HepG2 (cell line): Measurements from ENCODE around the gene PCDHGA7. TPM values are rescaled to one million over a fixed set of nuclear protein-coding genes. Genes with fewer than 3 reads are reported as not detected.

Experiments
- DR1 ChIP-seq: sonication (generic); formaldehyde crosslinking; IDR thresholded peaks from 2 replicates; pipeline ENCODE4 v1.8.0; 2021; ENCODE audit warnings: mild to moderate bottlenecking, missing genetic modification reagents, inconsistent platforms
- FOXK2 ChIP-seq: fragments of 450-650 bp; IDR thresholded peaks from 2 replicates; pipeline ENCODE4 v1.6.1; 2016
- MEF2D ChIP-seq: sonication (generic); formaldehyde crosslinking; IDR thresholded peaks from 2 replicates; pipeline ENCODE4 v1.5.1; 2020; ENCODE audit warnings: mild to moderate bottlenecking, missing genetic modification reagents
- MYNN ChIP-seq: sonication (generic); formaldehyde crosslinking; IDR thresholded peaks from 2 replicates; pipeline ENCODE4 v1.4.0; 2020; ENCODE audit warnings: mild to moderate bottlenecking, low read depth, missing genetic modification reagents
- POLR2A ChIP-seq, 2 experiments: IDR thresholded peaks; 2 replicates each; pipeline ENCODE4 v1.6.1; 2011; ENCODE audit warnings: low read depth in 2 of 2, low read length in 2 of 2, mild to moderate bottlenecking in 1 of 2, moderate library complexity in 1 of 2; ENCODE audit not compliant: insufficient read depth in 1 of 2
- XRCC5 ChIP-seq: fragments of 200-400 bp; formaldehyde crosslinking; optimal IDR thresholded peaks from 2 replicates; pipeline ENCODE3; 2017; ENCODE audit warnings: mild to moderate bottlenecking, low read length
- polyA plus RNA-seq, 8 experiments: library from polyadenylated mRNA; depleted of rRNA in 3 of 8; stranded (reverse) in 7 of 8; unstranded in 1 of 8; fragments of >200 nt; fragmentation: Illumina TruSeq in 4 of 8; extraction: Trizol in 4 of 8; gene quantifications; 2 replicates each; pipeline versions ENCODE4 v1.2.1 to v1.2.3, GENCODE V29; 2011 to 2016; ENCODE audit warnings: low read depth in 4 of 8, missing spikeins in 1 of 8, mixed read lengths in 1 of 8; ENCODE audit not compliant: insufficient read depth in 1 of 8
- total RNA-seq, 5 experiments: library from RNA; depleted of rRNA; stranded (reverse); fragments of >200 nt; fragmentation: Illumina TruSeq; extraction: Trizol; gene quantifications; 2 replicates each; pipeline ENCODE4 v1.2.3, GENCODE V29; 2016; ENCODE audit warnings: low read depth in 1 of 5
- TF ChIP-seq, protein P1 (sequence below): sonication (generic); formaldehyde crosslinking; IDR thresholded peaks from 2 replicates; pipeline ENCODE4 v1.4.0; 2020; ENCODE audit warnings: missing genetic modification reagents, borderline replicate concordance
- TF ChIP-seq, protein P2 (sequence below): sonication (generic); formaldehyde crosslinking; IDR thresholded peaks from 2 replicates; pipeline ENCODE4 v1.4.0; 2020; ENCODE audit warnings: missing genetic modification reagents
- TF ChIP-seq, protein P3 (sequence below): sonication (generic); formaldehyde crosslinking; IDR thresholded peaks from 2 replicates; pipeline ENCODE4 v1.5.1; 2020; ENCODE audit warnings: missing genetic modification reagents, mild to moderate bottlenecking, borderline replicate concordance
- TF ChIP-seq, protein P4 (sequence below), 2 experiments: sonication (generic) in 1 of 2; formaldehyde crosslinking in 1 of 2; IDR thresholded peaks; 2 replicates each; pipeline versions ENCODE4 v1.6.1 to v1.9.0; 2014 to 2022; ENCODE audit warnings: antibody characterized with exemption in 1 of 2, borderline replicate concordance in 1 of 2, inconsistent platforms in 1 of 2, low read depth in 1 of 2, missing genetic modification reagents in 1 of 2
- TF ChIP-seq, protein P5 (sequence below): sonication (generic); formaldehyde crosslinking; IDR thresholded peaks from 2 replicates; pipeline ENCODE4 v1.5.0; 2020; ENCODE audit warnings: mild to moderate bottlenecking, missing genetic modification reagents
- TF ChIP-seq, protein P6 (sequence below): sonication (generic); formaldehyde crosslinking; IDR thresholded peaks from 2 replicates; pipeline ENCODE4 v1.4.0; 2020; ENCODE audit warnings: mild to moderate bottlenecking, missing genetic modification reagents

PCDHGA7 gene
- total and polyA plus RNA-seq, 2 of the 13 experiments (the other 11 are each of a cell fraction or from before 2014, with no cell fraction given), result 0.11 to 0.31 TPM

DNA sequence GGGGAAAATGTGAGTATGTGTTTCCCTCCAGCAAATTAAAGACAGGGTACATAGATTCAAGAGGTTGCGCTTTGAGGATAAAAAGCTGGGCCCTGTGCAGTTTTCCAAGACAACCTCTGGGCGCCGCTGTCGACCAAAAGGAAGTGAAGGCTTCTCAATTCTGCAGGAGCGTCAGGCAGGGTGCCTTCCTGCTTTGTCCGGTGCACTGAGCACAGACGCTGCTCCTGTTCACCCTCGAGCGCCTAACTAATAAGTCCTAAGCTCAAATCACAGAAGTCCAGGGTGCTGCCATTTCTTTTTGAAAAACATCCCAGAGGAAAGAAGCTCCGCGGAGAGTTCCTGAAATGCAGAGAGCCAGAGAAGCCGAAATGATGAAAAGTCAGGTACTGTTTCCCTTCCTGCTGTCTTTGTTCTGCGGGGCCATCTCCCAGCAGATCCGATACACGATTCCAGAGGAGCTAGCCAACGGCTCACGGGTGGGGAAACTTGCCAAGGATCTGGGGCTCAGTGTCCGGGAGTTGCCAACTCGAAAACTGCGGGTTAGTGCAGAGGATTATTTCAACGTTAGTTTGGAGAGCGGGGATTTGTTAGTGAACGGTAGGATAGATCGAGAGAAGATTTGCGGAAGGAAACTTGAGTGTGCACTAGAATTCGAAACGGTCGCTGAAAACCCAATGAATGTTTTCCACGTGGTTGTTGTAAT, 32.5 kb upstream of the PCDHGA7 start, which contains the start of gene PCDHGB1 (continued):
- TF ChIP-seq, protein P1, sequence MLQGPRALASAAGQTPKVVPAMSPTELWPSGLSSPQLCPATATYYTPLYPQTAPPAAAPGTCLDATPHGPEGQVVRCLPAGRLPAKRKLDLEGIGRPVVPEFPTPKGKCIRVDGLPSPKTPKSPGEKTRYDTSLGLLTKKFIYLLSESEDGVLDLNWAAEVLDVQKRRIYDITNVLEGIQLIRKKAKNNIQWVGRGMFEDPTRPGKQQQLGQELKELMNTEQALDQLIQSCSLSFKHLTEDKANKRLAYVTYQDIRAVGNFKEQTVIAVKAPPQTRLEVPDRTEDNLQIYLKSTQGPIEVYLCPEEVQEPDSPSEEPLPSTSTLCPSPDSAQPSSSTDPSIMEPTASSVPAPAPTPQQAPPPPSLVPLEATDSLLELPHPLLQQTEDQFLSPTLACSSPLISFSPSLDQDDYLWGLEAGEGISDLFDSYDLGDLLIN (CRISPR knock-in tag), result no peak
- TF ChIP-seq, protein P2, sequence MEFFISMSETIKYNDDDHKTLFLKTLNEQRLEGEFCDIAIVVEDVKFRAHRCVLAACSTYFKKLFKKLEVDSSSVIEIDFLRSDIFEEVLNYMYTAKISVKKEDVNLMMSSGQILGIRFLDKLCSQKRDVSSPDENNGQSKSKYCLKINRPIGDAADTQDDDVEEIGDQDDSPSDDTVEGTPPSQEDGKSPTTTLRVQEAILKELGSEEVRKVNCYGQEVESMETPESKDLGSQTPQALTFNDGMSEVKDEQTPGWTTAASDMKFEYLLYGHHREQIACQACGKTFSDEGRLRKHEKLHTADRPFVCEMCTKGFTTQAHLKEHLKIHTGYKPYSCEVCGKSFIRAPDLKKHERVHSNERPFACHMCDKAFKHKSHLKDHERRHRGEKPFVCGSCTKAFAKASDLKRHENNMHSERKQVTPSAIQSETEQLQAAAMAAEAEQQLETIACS, result no peak
- no peak for TF ChIP-seq FOXK2
- TF ChIP-seq, protein P3, sequence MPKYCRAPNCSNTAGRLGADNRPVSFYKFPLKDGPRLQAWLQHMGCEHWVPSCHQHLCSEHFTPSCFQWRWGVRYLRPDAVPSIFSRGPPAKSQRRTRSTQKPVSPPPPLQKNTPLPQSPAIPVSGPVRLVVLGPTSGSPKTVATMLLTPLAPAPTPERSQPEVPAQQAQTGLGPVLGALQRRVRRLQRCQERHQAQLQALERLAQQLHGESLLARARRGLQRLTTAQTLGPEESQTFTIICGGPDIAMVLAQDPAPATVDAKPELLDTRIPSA (CRISPR knock-in tag), result no peak
- TF ChIP-seq, protein P4, sequence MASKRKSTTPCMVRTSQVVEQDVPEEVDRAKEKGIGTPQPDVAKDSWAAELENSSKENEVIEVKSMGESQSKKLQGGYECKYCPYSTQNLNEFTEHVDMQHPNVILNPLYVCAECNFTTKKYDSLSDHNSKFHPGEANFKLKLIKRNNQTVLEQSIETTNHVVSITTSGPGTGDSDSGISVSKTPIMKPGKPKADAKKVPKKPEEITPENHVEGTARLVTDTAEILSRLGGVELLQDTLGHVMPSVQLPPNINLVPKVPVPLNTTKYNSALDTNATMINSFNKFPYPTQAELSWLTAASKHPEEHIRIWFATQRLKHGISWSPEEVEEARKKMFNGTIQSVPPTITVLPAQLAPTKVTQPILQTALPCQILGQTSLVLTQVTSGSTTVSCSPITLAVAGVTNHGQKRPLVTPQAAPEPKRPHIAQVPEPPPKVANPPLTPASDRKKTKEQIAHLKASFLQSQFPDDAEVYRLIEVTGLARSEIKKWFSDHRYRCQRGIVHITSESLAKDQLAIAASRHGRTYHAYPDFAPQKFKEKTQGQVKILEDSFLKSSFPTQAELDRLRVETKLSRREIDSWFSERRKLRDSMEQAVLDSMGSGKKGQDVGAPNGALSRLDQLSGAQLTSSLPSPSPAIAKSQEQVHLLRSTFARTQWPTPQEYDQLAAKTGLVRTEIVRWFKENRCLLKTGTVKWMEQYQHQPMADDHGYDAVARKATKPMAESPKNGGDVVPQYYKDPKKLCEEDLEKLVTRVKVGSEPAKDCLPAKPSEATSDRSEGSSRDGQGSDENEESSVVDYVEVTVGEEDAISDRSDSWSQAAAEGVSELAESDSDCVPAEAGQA (IDR thresholded peaks at IDR 0.05; ENCODE audit: low read depth), result no peak
- TF ChIP-seq, protein P4 (CRISPR knock-in tag; IDR thresholded peaks at IDR 0.05; ENCODE audit: borderline replicate concordance), result no peak
- no peak for TF ChIP-seq MYNN (CRISPR knock-in tag)
- TF ChIP-seq XRCC5, result peak; percentile 67
- TF ChIP-seq, protein P5, sequence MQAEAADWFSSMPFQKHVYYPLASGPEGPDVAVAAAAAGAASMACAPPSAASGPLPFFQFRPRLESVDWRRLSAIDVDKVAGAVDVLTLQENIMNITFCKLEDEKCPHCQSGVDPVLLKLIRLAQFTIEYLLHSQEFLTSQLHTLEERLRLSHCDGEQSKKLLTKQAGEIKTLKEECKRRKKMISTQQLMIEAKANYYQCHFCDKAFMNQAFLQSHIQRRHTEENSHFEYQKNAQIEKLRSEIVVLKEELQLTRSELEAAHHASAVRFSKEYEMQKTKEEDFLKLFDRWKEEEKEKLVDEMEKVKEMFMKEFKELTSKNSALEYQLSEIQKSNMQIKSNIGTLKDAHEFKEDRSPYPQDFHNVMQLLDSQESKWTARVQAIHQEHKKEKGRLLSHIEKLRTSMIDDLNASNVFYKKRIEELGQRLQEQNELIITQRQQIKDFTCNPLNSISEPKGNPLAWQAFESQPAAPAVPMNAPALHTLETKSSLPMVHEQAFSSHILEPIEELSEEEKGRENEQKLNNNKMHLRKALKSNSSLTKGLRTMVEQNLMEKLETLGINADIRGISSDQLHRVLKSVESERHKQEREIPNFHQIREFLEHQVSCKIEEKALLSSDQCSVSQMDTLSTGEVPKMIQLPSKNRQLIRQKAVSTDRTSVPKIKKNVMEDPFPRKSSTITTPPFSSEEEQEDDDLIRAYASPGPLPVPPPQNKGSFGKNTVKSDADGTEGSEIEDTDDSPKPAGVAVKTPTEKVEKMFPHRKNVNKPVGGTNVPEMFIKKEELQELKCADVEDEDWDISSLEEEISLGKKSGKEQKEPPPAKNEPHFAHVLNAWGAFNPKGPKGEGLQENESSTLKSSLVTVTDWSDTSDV (CRISPR knock-in tag), result no peak
- no peak for TF ChIP-seq MEF2D (CRISPR knock-in tag)
- TF ChIP-seq POLR2A (IDR thresholded peaks at IDR 0.05; ENCODE audit: insufficient read depth in 1 of 2, low read depth in 2 of 2, low read length in 2 of 2), result peak in 1 of 2 experiments; percentile 50; a peak in 1 of 4 replicates
- TF ChIP-seq DR1 (CRISPR knock-in tag), result no peak
- TF ChIP-seq, protein P6, sequence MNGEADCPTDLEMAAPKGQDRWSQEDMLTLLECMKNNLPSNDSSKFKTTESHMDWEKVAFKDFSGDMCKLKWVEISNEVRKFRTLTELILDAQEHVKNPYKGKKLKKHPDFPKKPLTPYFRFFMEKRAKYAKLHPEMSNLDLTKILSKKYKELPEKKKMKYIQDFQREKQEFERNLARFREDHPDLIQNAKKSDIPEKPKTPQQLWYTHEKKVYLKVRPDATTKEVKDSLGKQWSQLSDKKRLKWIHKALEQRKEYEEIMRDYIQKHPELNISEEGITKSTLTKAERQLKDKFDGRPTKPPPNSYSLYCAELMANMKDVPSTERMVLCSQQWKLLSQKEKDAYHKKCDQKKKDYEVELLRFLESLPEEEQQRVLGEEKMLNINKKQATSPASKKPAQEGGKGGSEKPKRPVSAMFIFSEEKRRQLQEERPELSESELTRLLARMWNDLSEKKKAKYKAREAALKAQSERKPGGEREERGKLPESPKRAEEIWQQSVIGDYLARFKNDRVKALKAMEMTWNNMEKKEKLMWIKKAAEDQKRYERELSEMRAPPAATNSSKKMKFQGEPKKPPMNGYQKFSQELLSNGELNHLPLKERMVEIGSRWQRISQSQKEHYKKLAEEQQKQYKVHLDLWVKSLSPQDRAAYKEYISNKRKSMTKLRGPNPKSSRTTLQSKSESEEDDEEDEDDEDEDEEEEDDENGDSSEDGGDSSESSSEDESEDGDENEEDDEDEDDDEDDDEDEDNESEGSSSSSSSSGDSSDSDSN, result no peak
